Measurements from ENCODE around the gene DTHD1.

DNA sequence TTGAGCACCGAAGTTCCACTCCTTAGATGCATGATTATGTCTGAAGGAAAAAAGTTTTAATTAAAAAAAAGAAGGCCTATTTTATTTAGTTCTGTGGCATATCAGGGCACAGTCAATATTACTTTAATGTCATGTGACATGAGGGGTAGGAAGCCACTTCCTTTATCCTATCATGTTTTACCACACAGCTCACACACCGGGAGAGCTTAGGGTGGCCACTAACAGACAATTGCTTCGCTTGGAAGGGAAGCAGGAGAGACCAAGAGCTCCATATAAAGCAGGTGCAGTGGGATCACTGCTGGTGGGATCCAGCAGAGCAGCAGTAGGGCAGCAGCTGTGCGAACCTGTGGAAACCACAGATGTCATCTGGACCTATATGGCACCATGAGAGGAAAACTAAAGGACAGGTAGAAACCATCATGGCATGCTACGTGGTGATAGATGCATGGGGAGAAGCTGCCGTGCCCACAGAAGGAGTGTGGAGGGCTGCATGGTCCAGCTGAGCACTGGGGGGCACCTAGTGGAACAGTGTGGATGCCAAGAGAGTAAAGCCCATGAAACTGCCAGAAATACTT is 52.0 kb downstream of the DTHD1 start:
- TF ChIP-seq, protein P1, sequence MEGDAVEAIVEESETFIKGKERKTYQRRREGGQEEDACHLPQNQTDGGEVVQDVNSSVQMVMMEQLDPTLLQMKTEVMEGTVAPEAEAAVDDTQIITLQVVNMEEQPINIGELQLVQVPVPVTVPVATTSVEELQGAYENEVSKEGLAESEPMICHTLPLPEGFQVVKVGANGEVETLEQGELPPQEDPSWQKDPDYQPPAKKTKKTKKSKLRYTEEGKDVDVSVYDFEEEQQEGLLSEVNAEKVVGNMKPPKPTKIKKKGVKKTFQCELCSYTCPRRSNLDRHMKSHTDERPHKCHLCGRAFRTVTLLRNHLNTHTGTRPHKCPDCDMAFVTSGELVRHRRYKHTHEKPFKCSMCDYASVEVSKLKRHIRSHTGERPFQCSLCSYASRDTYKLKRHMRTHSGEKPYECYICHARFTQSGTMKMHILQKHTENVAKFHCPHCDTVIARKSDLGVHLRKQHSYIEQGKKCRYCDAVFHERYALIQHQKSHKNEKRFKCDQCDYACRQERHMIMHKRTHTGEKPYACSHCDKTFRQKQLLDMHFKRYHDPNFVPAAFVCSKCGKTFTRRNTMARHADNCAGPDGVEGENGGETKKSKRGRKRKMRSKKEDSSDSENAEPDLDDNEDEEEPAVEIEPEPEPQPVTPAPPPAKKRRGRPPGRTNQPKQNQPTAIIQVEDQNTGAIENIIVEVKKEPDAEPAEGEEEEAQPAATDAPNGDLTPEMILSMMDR (IDR thresholded peaks at IDR 0.05; ENCODE audit: low read depth, low read length, missing input control) = no peak
- TF ChIP-seq, protein P2, sequence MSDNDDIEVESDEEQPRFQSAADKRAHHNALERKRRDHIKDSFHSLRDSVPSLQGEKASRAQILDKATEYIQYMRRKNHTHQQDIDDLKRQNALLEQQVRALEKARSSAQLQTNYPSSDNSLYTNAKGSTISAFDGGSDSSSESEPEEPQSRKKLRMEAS (IDR thresholded peaks at IDR 0.05) = no peak
- TF ChIP-seq TAF1 (conservative IDR thresholded peaks at IDR 0.05) (no peak), SP1 (IDR thresholded peaks at IDR 0.05) (no peak), EGR1 (IDR thresholded peaks at IDR 0.05; ENCODE audit: low read depth in 2 of 2) (no peak), RAD21 (IDR thresholded peaks at IDR 0.05) (no peak), JUND (IDR thresholded peaks at IDR 0.05) (no peak), FOXA1 (IDR thresholded peaks at IDR 0.05) (no peak), REST (IDR thresholded peaks at IDR 0.05) (no peak), YY1 (IDR thresholded peaks at IDR 0.05) (no peak)

All from liver (tissue), 3 donors.